HG03378 (cell line): ENCODE measurements around the gene AJUBA.
"Not testable (repeated sequence)": the region's sequence is repeated elsewhere in the genome, so short reads cannot be mapped to it uniquely, and the experiment has no call there.

Source experiments
- ATAC-seq: cut with Tn5 transposase; IDR thresholded peaks from one replicate; pipeline ENCODE4 v1.9.1; 2021; ENCODE audit warnings: mild to moderate bottlenecking, moderate library complexity; ENCODE audit not compliant: unreplicated experiment

AJUBA gene

DNA sequence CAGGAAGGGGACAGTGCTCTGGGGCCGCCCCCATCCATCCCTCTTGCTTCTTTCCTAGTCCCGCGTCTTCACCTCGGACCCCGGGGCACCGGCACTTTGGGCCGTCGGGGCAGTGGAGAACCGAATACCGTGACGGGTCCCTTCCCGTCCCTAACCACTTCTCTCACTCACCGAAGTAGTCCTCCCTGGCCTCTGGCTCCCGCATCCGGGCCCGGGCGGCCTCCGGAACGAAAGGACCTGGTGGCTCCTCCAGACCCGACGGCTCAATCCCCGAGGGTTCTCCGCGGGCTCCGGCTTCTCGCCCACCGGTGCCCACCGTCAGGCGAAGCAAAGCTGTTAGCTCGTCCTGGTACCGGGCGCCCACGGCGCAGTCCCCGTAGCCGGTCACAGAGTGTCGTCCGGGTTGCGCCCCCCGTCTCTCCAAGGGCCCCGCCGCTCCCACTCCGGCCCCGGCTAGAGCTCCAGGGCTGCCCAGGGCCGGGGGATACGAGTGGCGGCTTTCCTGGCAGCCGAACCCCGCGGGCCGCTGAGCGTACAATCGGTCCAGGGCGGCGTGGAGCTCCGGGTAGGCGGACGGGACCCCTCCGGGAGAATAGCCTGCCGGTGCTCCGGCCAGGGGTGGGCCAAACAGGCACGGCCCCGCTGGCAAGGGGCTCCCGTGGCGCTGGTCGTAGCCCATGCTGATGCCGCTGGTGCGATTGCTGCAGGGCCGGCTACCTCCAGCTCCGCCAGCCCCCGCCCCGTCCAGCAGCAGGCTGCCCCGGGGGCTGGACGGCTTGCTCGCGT, 1.1 kb downstream of the AJUBA start:
- ATAC-seq = no peak

DNA sequence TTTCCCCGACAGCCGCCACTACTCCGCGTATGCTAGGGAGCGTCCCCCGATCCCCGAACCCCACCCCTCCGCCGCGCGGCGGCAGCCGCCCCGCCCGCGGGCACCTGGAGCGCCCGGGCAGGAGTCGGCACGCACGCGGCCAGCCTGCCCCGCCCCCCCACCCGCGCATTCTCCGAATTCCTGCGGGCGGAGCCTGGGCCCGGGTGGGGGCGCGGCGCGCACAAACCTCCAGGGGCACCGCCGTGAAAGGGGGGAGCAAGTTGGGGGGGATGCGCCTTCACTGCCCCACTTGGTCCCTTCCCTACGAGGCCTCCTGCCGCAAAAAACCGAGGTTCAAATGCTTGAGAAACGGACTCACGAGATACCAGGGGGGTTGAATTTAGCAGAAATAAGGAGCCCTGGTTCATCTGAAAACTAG, 1.7 kb downstream of the AJUBA start:
- ATAC-seq = no peak

DNA sequence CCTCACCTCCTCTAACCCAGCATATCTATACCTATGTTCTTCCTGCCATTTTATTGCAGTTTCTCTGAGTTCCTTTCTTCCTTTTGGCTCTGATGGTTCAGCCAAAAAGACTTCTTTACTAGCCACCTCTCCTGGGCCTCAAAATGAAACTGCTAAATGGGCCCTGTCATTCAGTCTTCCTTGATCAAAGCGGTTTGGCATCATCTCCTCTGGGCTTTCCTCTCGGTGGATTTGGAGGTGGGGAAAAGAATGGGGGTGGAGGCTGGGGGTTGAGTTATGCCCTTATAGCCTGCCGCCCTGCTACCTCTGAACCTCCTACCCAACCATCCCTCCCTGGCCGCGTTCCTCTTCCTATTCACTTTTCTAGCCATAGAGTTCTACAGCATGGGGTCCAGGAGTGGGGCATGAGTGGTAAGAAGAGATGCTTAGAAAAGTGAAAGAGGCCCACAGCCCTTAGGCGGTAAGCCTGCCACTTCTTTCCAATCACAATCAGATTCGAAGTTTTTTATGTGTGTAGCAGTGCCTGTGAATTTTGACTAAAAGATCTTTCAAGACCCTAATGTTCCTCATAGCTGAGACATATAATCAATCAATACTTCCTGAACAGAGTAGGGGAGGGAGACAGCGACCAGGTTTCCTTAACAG, 2.5 kb downstream of the AJUBA start:
- ATAC-seq = no peak

DNA sequence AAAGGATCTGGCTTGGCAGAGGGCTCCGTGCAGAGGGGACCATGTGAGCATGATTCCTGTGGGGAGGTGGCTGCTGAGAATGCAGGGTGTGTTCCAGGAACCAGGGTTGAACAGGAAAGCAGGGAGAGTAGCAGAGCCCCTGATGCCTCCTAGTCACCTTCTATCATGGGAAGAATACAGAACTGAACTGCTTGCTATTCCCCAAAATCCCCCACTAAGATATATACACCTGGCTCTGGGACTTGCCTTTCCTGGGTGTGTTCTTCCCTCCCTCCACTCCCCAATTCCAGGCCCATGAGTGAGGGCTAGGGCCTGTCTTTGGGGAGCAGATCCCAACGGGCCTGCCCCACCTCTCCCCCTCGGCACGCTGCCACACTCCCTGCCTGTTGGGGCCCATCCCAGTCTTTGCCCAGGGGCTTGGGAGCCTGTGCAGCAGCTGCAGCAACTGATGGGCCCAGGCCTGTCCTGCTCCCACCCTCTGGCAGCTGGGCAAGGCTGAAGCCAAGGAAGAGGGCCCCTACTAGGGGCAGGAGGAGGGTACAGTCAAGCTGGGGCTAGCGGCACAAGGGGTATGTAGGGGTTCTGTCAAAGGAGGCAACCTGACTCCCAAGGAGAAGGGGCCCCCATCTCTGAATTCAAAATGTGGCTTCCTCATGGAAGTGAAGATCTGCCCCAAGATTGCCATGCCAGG, 3.2 kb downstream of the AJUBA start:
- ATAC-seq = no peak

DNA sequence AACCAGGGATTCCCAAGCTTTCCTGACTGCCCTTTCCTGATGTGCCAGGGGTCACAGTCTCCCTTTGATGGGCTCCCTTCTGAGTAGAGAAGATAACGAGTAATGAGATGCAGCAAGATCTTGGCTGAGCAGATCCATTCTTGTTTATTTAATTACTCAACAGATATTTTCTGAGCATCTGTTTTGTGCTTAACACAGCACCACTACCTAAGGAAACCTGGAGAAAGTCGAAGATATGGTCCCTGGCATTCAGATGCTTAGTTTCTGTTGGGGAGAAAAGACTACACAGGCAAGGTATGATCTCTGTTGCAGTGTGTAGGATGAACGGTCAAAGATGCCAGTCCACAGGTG, 3.9 kb downstream of the AJUBA start:
- no peak for ATAC-seq

DNA sequence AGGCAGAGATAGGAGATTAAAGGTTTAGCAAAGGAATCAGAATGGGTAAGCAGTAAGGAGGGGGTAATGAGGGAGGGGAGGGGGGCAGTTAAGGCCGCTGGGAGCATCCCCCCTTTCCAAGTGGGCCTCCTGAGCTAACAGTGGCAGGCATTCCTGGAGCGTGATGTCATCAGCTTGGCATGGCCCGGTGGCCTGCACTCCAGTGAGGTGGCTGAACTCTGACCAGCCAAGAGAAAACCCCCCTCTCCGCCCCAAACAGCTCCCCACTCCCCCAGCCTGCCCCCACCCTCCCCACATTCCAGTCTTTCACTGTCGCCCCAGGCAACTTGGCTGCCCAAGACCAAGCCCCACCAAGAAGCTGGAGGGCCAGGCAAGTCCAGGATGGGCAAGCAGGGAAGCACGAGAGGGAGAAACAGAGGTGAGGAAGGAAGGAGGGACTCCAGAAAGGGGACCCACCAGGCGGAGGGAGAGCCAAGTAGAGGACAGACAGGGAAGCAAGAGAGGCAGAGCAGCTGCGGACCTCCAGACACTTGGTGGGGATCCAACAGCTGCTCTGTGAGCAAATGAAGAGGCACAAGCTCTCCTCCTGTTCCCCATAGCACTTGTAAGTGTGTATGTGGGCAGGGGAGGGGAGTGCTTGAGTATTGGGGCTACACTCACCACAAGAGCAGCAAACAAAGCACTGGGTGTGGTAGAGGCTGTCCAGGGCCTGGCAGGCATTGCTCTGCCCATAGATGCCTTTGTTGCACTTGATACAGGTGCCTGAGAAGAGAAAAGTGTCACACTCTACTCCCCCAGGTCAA, 4.5 kb downstream of the AJUBA start:
- no peak for ATAC-seq

DNA sequence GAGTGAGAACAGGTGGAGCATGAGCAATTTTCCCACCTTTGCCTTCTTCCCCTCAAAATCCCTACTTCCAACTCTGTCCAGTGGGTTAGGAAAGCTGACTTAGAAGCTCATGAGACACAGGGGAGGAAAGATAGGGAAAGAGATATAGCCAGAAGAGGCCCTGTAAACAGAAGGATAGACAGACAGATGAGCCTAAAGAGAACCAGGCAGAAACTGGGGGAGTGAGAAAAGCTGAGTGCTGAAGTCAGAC, 5.0 kb downstream of the AJUBA start:
- no peak for ATAC-seq

DNA sequence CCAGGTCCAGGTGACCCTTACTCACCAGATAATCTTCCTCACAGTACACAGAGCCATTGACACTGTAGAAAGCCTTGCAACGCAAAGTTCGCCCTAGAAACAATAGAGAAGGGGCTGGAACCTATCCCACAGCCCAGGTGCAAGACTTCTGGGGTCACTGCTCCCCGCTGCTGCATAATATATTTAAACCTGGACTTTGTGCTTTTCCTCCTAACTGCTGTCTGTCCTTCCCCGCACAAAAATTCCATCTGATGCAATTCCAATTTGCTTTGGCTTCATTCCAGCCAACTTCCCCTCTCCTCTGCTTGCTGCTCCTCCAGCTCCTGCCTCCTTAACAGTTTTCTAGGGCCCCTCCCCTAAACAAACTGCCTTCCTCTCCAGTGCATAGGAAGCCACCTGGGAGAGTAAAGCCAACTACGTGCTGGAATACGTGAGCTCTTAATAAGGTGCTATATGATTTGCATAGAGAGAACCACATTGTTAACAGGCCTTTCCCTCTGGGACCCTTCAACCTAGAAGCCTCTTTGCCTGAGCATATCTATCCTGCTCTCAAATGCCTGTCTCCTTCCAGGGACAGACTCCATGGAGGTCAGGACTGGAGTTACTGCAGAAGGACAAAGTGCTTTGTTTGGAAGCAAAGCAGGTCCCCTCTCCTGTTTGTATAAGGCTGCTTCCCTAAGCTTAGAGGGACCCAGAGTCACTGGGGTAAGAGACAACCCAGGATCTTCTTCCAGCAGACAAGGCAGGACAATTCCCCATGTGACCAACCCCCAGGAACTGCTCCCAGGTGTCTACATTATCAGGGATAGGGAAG, 5.5 kb downstream of the AJUBA start:
- no peak for ATAC-seq

DNA sequence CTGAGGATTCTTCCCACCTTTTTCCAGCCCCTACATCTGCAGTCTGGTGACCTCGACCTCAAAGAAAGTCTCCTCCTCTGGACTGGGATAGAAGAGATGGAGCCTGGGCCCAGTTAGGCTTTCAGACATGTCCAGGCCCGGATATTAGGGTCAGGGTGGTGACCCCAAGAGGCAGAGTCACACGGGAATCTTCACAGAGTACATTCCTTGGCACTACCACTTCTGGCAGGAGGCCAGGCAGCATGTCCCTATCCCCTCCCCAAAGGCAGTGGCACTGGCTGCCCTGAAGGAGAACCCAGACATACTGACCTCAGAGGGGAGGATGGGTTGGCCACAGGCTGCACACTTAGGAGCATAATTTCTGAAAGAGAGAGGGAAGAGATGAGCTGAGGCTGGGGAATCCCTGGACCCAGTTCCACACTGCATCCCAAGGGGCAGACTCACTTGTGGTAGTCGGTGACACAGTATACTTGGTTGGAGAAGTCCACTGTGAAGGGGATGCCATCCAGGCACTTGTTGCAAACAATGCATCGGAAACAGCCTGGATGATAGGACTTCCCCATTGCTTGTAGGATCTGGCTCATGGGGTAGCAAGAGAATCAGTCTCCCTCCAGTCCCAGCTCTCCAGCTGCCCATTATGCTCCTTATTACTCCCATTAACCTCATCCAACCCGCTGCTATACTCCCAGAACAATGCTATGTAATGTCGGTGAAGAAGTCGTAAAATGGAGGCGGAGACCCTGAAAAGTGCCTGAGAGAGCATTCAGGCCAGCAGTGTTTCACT, 7.6 kb downstream of the AJUBA start:
- ATAC-seq = no peak

DNA sequence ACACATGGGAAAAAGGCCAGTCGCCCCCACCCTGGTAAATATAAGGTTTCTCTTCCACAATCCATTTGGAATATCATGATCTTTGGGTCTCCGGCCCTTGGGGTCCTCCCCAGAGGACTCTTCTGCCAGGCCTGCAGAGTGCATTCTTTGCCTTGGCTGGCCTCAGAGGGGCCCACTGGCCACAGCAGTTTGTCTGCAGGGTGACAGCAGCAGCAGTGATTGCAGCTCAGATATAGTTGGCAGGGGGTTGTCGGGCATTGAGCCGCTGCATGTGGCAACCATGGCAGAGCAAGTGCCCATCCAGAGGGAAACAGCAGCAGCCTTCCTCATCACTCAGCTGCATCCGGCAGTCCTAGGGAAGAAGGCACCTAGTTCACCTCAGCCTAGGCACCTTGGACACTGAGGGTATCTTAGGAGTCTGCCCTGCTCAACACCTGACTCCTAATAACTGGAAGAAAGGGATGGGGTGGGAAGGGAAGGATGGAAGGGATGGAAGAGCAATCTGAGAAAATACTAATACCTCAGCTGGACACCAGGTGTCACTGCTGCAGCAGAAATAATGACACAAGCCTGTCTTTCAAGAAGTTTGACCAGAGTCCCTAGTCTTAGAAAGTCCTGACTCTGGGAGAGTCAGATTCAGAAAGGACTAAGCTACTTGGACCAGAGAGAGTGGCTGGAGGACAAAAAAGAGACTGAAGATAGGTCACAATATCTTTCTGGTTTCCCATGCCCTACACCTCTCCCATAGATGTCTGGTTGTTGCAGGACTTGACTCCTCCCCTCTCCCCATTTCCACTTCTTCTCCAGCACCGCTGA, 8.9 kb downstream of the AJUBA start:
- ATAC-seq = no peak

DNA sequence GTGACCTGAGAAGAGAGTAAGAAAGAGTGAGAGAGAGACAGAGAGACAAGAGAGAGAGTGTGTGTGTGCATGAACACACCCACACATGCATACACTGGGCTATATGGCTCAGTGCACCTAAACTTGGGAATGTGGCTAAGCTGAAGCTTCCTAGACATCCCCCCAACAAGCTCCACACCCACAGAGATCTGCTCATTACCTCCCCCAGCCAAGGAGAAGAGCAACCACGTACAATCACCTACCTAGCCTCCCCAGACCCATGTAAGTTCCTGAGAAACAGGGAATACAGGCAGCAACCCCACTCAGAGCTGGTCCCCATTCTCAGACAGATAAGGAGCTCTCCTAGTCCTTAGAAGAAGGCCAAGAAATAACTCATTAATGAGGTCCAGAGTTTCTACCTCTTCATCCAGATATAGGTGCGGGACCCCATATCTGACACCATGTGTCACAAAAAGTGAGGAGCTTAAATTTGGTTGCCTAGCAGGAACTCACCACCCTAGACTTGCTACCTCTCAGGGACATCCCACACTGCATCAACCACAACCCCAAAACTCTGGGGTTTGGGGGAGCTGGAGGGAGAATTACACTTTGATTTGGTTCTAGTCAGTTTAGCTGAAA, 9.9 kb downstream of the AJUBA start:
- ATAC-seq = no peak

DNA sequence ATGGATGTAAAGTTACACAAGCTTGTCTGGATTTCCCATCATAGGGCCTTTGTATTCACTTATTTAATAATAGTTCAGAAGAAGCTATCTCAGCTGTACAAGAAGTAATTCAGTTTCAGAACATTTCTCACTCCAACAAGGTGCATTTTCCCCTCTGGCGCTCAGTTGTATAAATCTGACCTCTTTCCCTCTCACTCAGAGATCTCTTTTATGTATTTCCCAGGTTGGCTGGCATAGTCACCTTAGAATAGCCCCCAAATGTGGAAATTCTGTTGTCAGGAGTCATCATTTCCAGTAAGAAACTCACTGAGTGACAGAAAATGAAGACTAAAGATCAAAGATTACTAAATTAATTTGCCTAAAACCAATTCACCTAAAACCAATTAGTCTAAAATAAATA, 11.2 kb downstream of the AJUBA start:
- no peak for ATAC-seq

DNA sequence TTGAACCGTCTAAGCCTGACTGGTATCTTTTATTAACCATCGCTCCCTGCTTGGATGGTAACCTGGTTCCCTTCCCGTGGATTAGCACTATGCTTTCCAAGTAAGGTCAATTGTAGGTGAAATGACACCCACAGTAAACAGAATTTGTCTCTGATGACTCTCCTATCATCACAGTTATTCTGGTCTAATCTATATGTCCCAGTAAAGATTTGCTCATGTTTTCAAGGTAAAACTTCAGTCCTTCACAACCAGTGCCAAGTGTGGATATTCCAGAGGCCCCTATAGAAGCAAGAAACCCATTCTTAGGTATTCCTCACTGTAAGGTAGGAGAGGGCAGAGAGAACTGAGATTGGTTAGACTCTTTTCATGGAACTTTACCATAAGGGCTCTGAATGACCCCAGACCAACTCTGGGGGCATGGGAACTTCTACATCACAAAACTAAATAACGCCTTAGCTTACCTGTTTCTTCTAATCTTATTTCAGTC, 15.5 kb downstream of the AJUBA start:
- ATAC-seq = no peak

DNA sequence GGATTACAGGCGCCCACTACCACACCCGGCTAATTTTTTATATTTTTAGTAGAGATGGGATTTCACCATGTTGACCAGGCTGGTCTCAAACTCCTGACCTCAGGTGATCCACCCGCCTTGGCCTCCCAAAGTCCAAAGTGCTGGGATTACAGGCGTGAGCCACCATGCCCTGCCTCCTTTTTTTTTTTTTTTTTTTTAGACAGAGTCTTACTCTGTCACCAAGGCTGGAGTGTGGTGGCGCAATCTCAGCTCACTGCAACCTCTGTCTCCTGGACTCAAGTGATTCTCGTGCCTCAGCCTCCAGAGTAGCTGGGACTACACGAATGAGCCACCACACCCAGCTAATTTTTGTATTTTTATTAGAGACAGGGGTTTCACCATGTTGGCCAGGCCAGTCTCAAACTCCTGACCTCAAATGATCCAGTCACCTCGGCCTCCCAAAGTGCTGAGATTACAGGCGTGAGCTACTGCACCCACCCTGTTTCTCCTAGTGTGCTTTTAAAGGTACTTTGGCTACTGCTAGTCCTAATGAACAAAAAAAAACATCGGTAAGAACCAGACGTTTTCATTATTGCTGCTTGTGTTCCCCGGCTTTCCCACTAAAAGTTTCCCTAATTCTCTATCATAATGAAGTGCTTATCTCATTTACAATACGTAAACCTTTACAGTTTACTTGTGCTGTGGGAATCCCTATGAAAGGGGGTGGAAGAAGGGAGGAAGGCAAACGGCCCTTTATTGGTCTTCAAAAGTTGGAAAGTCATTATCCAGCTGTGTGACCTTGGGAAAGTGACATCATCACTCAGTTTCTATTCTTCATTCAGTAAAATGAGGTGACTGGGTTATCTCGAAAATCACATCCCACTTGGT, 16.2 kb downstream of the AJUBA start:
- not testable (repeated sequence) for ATAC-seq

DNA sequence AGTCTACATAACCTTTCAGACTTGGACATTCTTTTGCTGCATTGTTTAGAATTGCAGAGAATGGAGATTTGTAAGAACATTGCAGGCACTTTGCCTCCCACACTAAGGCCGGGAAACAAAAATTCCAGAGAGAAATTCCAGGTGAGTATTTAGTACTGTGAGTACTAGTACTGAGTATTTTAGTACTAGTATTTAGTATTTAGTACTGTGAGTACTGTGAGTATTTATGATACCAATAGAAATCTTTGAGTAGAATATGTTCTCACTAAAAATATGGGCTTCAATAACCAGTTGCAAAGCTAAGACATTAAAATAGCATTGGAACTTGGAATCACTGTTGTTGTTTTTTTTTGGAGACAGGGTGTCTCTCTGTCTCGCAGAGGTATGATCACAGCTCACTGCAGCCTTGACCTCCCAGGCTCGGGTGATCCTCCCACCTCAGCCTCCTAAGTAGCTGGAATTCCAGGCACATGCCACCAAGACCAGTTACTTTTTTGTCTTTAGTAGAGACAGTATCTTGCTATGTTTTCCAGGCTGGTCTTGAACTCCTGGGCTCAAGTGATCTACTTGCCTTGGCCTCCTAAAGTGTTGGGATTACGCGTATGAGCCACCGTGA, 20.2 kb downstream of the AJUBA start:
- ATAC-seq = no peak

DNA sequence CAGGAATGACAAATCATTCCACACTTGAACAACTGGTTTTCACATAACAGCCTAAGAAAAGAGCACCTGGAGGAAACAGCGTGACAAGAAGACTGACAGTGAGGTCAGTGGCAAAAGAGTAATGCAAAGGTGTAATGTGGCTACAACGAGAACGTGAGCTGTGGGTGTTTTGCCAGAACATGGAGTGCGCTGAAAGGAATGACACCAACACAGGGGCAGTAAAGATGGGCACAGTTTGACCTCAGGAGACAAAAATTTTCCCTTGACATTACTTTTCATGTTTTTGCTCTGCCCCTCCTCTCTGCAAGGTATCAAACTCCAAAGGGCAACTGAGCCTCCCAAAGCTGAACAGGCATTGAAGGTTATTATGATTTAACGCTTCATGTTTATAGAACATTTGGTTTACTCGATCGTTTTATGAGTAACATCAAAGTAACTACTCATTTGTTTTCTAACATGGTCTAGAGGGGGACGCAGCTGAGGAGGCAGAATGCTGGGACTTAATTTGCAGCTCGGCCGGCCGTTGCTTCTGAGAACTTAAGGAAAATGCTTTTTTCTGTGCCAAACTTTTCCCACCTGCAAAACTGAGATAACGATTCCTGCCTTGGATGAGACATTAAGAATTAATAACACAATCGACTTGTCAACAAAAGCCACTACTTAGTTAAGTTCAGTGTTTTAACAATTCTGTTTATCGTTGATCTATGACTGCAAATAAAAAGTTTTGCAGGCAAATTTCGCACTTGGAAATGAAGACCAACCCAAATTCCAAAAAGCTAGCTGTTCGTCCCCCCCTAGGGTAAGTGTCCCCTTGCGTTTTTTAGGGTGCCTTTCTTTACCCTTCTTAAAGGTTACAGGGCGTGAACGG, 26.4 kb downstream of the AJUBA start:
- no peak for ATAC-seq
